GM19035 (cell line): ENCODE results near the gene CYP19A1.
A peak's percentile ranks its signal among the peaks of the same experiment; 100 is the strongest.
"Not testable (repeated sequence)": the region's sequence is repeated elsewhere in the genome, so short reads cannot be mapped to it uniquely, and the experiment has no call there.

Experiments
- ATAC-seq: cut with Tn5 transposase; IDR thresholded peaks from one replicate; pipeline ENCODE4 v1.9.1; 2021; ENCODE audit not compliant: unreplicated experiment

Gene CYP19A1

DNA sequence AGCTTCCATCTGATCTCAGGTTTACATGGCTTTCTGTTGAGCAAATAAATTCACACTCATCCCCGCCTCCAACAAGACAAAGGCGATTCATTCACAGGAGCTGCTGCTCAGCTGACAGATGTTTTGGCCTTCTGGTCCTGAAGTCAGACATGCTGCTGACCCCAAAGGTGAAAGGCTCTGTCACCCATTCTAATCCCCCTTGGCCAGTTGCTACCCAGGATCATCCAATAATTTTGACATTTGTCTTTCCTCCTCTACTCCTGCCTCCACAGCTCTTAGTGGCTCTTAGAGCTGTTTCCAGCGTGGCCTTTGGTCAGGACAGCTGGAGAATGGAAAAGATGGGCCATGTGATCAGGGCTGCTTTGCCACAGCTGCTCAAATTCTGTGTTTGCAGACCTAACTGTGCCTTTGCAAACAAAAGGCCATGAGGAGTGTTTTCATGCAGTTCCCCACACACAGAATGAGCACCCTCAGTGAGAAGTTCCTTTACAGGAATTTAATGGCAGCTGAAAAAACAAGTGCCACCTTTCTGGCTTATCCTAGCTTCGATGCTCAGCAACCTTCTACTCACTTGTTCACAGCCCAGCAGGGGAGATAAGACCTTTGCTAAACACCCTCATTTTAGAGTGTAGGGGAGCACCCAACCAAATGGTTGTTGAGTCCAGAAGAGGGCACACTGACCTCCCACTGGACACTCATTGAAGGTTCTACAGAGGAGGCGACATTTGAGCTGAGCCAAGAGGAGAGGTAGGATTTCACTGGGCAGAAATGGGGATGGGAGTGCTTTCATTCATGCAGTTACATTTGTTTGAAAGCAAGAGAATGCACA lies 39.0 kb downstream of the CYP19A1 start:
- no peak for ATAC-seq

DNA sequence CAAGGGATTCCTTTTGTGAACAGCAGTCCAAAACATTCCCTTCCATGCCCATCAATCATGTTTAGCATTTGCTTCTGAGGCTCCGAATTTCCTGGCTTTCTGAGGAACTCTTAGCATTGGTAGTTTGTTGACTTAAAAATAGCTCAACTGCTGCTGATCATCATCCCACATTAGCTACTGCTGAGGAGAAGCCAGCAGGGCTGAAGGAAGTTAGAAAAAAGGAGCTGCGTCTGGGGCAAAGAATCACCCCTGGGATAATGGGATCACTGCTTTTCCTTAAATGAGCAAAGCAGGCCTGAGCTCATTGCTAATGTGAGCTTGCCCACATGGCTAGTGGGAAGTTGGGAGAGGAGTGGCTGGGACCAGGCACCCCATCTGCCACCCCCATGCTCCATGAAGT lies 39.8 kb downstream of the CYP19A1 start:
- no peak for ATAC-seq

DNA sequence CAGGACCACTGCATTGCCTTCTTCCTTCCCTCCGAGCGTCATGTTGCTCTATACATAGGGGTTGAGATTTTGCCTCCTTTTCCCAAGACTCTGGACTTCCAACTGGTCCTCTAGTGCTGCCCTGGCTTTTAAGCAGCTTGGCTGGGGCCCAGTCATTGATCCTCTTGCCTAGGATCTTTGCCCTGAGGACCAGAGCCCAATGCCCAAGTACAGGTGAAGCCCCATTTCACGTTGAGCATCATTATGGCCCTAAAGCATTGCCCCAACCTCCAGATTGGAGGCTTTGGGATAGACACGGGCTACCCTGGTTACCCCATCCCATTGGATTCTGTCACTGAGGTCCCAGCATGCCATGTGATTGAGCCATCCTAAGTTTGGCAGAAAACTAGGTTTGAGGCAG lies 47.7 kb downstream of the CYP19A1 start:
- no peak for ATAC-seq

DNA sequence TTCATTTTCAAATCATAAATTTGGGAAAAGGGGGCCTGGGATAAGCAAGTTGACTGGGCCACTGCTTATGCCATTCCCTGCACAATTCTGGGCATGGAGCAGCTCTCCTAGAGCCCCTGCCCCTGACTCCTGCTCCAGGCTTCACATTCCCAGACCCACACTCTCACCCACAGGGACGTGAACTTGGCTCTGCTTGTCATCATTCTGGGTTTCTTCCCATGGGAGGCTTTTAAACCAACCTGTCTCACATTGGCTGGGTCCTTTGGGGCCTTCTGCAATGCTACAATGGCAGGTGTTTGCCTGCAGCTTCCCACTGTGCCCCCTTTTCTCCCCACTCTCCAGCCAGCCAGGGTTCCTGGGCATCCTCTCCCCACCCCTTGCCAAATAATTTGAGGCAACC lies 49.1 kb downstream of the CYP19A1 start:
- no peak for ATAC-seq

DNA sequence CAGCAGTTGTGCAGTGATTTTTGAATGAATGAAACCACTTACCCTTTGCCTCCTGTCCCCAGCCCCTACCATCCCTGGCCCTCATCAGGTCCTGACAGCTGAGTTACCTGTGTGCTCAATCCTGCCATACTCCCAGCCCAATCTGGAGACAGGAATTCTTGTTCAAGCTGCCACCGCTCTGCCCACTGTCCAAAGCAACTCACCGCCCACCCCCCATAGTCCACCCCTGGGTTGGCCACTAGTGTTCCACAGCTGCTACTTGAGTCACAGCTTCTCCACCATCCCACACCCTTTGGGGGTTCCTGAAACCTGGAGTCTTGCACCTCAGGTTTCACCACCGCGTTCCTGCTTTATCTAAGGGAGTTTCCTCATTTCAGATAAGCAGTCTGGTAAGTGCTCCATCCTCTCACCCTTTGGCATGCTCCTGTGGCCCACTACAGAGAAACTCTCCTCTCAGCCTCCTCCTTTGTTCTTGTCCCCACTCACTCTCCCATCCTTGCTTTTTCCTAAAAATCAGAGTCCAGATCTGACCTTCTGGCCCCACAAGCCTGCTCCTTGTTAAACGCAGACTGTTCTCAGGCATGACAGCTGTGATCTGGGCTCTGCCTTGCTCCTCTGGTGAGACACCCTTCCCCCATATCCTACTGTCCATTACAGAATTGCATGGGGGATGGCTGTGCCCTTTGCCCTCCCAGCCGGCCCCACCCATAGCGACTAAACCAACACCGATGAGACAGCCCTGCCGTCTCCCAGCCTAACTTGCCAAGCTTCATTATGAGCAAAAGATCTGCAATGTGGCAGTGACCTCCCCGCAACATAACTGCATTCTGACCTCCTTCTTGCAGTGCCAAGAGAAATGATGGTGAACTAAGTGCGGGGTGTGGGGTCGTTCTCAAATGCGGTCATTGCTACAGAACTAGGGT lies 50.0 kb downstream of the CYP19A1 start:
- ATAC-seq = no peak

DNA sequence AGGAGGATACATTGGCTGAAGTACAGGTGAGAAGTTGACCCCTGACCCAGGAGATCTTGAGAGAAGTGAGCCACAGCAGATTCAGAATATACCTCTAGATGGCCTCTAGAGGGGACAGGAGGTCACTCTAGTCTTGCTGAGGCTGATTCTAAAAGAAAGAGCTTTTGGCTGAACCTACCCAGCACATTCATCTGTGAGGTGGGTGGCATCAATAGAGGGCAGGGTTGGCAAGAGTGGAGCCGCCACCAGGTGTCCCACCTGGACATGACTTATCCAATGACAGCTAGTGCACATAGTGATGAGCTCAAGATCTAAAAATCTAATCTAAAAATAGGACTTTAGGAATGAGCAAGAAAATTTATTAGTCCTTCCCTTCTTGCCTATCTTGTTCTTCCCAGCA lies 51.6 kb downstream of the CYP19A1 start:
- ATAC-seq = no peak

DNA sequence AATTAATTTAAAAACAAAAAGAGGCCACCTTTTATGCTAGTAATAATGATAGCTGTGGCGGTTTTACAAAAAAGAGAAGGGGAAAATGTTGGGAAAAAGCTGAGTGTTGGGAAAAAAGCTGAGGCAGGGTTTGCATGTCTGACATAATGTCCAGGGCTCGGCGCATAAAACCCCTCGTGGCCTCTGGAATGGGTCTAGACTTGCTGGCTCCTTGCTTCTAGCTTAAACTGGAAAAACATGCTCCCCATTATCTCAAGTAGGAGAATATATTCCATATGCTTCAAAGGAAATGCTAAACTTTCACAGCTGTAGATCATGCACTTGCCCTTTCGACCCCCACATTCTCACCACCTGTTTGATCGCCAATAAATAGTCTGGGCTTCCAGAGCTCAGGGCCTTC lies 53.0 kb downstream of the CYP19A1 start:
- ATAC-seq = no peak

DNA sequence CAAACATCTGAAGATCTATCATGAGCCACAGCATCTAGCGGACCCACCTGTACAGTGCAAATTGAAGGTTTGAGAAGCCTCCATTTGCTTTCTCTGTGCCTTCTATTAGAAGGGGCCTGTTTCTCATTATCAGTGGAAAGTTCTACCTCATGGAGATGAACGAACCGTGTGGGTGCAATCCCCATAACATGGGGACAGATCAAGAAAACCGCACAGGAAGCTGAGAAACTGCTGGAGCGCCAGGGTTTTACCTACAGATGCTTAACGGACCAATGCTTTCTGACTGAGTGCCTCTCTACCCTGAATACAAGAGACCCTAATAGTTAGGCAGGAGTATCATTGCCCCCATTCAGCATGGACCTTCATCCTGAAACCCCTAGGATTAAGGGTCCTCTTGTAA lies 53.5 kb downstream of the CYP19A1 start:
- ATAC-seq = no peak

DNA sequence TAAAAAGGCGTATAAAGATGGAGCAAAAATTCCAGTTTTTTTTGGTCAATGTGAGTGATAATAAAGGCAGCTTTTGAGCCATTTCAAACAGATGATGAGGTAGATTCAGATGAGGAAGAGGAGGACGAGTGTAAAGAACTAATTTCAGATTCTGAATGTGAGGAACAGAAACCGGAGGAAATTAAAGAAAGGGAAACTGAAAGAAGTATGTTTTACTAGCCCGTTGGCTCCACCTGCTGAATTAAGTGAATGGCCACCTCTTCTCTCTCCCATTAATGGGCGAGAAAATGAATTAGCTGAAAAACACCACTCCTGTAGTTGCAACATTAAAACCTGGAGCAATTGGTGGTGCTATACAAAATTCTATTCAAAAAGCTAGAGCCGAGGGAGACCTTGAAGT lies 55.4 kb downstream of the CYP19A1 start:
- no peak for ATAC-seq

DNA sequence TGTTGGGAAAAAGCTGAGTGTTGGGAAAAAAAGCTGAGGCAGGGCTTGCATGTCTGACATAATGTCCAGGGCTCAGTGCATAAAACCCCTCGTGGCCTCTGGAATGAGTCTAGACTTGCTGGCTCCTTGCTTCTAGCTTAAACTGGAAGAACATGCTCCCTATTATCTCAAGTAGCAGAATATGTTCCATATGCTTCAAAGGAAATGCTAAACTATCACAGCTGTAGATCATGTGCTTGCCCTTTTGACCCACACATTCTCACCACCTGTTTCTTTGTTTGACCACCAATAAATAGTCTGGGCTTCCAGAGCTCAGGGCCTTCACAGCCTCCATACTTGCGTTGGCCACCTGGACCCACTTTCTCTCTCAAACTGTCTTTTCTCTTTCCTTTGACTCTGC lies 56.2 kb downstream of the CYP19A1 start:
- not testable (repeated sequence) for ATAC-seq

DNA sequence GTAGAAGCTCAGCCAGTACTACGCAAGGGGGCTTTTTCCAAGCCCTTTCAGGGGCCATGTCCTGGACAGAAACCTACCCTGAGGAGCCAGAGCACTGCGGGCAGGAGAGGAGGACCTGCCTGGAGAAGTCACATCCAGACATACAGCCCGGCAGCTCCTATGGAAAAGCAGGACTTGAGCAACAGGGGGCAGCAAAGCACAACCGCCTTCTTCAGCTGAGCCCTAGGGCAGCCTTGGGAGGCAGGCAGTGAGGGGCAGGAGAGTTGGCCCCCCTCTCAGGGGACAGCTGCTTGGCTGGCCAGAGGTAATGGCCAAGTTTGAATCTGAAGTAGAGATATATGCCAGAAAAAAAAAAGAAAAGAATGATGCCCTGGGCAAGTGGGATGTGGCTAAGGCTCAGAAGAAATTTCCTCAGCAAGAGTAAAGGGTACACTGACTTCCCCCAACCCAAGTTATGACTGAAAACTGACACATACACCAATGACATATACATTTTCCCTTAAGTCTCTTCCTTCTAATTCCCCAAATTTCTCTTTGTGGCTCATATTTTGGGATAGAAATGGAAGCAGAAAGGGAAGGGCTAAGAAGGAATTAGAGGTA lies 56.9 kb downstream of the CYP19A1 start:
- ATAC-seq = peak; percentile 60

DNA sequence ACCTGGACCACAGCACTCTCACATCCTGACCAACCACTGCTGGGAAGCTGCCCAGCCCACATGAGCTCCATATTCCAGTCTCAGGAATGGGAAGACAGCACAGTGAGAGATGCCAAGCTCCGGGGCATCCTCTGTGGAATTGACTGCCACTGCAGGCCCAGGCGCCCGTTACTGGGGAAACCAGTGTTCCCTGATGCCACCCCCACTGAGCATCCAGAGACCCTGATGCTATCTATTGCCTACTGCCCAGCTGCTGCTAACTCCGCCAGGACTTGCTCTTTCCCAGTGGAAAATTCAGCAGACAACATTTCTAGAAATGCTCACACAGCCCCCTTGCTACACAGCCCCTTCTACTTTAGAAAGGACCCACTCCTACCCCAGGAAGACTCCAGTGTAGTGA lies 57.6 kb downstream of the CYP19A1 start:
- ATAC-seq = no peak

DNA sequence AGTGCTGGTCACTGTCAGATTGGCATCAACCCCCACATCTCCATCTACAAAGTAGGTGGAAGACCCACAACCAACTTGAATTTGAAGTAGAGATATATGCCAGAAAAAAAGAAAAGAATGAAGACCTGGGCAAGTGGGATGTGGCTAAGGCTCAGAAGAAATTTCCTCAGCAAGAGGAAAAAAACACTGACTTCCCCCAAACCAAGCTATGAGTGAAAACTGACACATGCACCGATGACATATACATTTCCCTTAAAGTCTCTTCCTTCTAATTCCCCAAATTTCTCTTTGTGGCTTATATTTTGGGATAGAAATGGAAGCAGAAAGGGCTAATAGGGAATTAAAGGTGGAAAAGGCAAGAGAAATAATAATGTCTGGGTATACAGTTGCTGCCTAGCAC lies 59.0 kb downstream of the CYP19A1 start:
- ATAC-seq = no peak

DNA sequence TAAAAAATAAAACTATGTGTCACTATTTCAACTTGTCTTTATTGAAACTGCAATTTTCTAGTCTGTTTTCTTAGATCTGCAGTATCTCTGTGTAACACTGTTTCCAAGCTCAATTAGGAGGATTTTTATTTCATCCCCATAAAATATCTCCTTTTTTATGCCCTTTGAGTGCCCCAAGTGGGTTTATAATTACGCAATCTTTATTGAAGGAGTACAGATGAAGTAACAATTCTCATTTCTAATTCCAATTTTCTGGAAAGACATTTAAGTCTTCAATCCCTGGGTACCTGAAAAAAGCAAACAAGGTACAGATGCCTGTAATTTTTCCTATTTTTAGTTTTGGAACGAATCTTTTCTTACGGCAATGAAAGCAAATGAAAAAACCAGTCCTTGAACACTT lies 61.3 kb downstream of the CYP19A1 start:
- ATAC-seq = no peak

DNA sequence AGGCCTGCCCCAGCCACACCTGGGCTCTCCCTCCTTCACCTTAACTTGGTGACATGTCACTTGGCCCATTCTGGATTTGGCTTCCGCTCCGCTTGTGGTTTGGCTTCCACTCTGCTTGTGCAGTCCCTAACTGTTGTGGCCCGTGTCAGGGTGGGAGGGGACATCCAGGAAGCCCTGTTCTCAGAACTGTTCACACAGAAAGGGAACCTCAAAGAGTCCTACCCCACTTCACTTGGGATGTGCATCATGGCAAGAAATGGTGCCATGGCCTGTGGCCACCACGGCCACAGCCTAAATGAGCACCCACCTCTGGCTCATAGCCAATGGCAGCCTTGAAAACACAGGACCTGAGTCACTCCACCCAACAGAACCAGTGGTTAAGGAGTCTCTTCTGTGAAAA lies 63.4 kb downstream of the CYP19A1 start:
- ATAC-seq = no peak

DNA sequence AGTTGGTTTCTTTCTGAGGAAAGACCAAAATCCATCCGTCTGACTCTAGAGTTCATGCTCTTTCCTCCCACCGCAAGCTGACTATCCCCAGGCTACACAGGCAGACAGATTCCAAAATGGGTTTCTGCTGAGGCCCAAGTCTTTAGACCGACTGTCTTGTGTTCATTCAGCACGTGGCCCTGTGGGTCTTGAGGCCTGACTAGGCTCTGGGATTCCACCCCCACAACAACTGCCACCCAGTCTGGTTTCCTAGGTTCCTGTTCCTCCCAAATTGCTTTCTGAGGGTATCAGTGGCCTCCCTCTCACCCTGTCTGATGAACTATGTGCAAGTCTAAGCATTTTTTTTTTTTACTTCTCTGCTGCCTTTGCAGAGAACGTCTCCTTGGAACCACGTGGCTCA lies 67.7 kb downstream of the CYP19A1 start:
- no peak for ATAC-seq

DNA sequence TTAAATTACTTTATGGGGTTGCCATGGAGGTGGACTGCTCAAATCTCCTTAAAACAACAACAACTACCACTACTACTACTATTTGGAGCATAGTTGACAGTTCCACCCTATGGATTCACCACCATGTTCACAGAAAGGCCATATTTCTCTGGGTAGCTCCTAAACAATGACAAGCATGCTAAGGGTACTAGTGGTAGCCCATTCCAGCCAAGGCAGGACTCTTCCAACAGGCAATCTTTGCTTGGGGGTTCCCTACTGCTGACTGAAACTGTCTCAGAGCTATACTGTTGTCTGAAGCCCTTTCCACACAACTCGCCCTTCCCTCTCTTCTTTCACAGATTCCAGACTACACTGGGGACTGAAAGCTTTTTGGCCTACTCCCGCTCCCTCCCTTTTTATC lies 68.9 kb downstream of the CYP19A1 start:
- ATAC-seq = no peak

DNA sequence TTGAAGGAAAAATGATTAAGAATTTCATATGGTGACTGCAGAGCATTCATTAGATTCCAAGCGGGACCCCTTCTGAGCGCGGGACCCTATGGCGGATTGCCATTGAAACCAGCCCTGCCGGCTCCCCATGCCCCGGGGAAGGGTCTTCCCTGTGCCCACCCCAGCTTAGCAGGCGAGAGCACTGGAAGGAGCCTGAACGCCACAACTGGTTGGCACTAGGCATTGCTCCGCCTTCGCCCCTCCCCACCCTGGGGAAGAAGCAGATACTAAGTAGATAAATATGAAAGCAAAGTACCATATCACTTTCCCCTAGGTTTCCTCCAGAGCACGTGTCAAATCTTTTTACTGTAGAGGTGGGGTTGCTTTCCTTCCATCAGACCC lies 70.7 kb downstream of the CYP19A1 start:
- no peak for ATAC-seq

DNA sequence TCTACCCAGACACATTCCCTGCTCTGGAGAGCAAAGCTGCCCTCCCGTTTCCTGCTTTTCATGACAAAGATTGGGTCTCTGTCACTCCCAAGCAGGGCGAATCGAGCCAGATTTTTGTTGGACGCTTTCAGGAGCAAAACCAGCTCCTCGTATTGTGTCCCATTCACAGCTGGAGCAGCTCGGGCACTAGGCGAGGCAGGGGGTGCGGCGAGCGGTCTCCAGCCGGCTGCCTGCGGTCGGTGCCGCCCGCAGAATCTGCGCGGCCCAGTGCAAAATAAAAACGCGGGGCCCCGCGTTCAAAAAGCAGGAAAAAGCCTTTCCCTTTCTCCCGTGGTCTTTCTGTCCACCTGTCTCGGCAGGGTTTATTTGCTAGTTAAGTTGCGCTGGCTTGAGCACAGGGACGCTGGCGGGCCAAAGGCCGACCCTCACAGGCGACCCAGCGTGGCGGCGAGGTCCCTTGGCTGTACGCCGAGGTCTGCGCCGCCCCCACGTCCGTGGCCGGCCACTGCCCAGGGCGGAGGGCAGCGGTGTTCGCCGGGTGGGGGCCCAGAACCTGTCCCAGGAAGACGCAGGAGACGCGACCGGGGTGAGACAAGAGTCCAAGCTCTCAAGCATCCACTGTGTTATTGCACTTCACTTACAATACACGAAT lies 71.2 kb downstream of the CYP19A1 start:
- no peak for ATAC-seq

DNA sequence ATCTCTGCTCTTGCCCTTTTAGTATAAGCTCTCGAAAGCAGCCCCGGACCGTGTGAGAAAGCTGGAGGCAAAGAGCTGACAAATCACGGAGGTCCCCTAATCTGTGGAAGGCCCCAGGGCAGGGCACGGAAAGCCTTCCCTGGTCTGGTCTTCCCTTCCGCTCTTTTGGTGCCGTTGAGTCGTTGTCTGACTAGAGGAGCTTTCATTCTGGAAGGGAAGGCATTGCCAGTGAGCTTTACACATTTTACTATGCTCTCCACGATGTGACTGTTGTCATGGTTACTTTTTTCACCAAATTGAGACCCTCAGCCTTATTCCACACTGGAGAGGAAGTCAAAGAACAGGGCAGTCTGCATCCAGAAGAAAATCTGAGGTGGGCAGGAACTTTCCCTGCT lies 71.7 kb downstream of the CYP19A1 start:
- ATAC-seq = no peak

DNA sequence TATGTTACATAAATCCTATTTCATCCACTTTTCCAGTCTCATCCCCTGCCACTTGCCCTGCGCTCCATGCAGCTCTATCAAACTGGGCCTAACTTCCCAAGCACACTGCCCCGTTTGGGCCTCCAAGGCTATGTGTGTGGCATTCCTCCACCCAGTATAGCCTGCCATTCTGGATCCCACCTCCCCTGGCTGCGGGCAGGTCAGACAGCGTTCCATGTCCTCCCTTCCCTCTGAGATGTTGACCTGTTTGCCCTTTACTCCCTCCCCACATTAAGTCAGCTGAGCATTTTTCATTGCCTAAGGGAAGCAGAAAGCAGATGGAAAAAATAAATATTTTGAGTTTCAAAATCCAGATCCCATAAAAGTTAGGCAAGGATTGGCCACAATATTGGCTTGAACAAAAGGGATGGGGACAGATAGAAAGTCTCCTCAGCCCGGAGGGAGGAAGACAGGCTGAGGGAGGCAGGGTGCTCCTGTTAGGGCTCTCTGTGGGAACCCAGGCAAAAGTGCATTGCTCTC lies 73.3 kb downstream of the CYP19A1 start:
- no peak for ATAC-seq
